Activated B cell treated with CpG ODN at 0.5 μM for 24 hours (primary cell): ENCODE results near the gene AFTPH. TPM values are rescaled to one million over a fixed set of nuclear protein-coding genes. Genes with fewer than 3 reads are reported as not detected.

Experiments used
- ATAC-seq: fragments of 200-7000 bp; cut with Tn5 transposase; one replicate; pipeline ENCODE4 v1.10.0; 2021; ENCODE audit warnings: low read depth, mild to moderate bottlenecking, moderate library complexity
- CTCF ChIA-PET: fragments of 350-600 bp; sonication (Branson Sonifier 250); formaldehyde crosslinking; loops from one replicate; lab custom pipeline; 2021; ENCODE audit warnings: antibody characterized with exemption; lab: Charles Lee
- POLR2A ChIA-PET: fragments of 350-600 bp; sonication (Branson Sonifier 250); formaldehyde crosslinking; loops from one replicate; lab custom pipeline; 2021; ENCODE audit warnings: antibody characterized with exemption; lab: Charles Lee
- DNase-seq: peaks from one replicate; pipeline ENCODE4 v3.0.0; 2022
- H3K27ac Mint-ChIP-seq: one replicate; pipeline ENCODE4 v1.8.0; 2020; ENCODE audit warnings: mixed read lengths
- H3K27me3 Mint-ChIP-seq: one replicate; pipeline ENCODE4 v1.8.0; 2021; ENCODE audit warnings: mixed read lengths
- H3K36me3 Mint-ChIP-seq: one replicate; pipeline ENCODE4 v1.8.0; 2021; ENCODE audit warnings: low read depth, mixed read lengths
- H3K4me1 Mint-ChIP-seq: one replicate; pipeline ENCODE4 v1.8.0; 2021; ENCODE audit warnings: mixed read lengths
- H3K4me3 Mint-ChIP-seq: one replicate; pipeline ENCODE4 v1.8.0; 2020; ENCODE audit warnings: mild to moderate bottlenecking, mixed read lengths
- H3K9me3 Mint-ChIP-seq: one replicate; pipeline ENCODE4 v1.8.0; 2020; ENCODE audit warnings: mixed read lengths
- CTCF ChIP-seq: fragments of 200-600 bp; IDR thresholded peaks from one replicate; pipeline ENCODE4 v1.8.0; 2022; ENCODE audit warnings: antibody characterized with exemption, mild to moderate bottlenecking
- intact Hi-C: fragments of 100-400 bp; cut with micrococcal nuclease; formaldehyde crosslinking; loops from one replicate; pipeline ENCODE4 v1.15.1; 2024
- total RNA-seq: library from RNA; stranded (reverse); gene quantifications from 2 replicates; pipeline ENCODE4 v1.2.3, GENCODE V29; 2022

AFTPH gene
- total RNA-seq, 1 donor from 2014 or later = 81.3 TPM

GRCh38 chr2:64613276-64613675 is 89.1 kb downstream of the AFTPH start:
- Mint-ChIP-seq H3K36me3 (no peaks in the 10 kb centered on the region), H3K9me3 (no peaks in the 10 kb centered on the region), H3K27ac (no peak overlapping the region), H3K4me1 (peaks cover 17% of the 10 kb centered on the region), H3K27me3 (no peaks in the 10 kb centered on the region), H3K4me3 (no peak overlapping the region)
- DNase-seq (no peak), ATAC-seq (no peak)
- ChIA-PET POLR2A (interaction anchor here (0.5 to 1.5 kb wide), 2 partner anchors 41 to 259 kb away, joined by 3 to 8 read pairs; partner anchors contain the start of gene SERTAD2), CTCF (no interaction called here)
- TF ChIP-seq CTCF = no peak
- intact Hi-C loops = no loop called here

DNA sequence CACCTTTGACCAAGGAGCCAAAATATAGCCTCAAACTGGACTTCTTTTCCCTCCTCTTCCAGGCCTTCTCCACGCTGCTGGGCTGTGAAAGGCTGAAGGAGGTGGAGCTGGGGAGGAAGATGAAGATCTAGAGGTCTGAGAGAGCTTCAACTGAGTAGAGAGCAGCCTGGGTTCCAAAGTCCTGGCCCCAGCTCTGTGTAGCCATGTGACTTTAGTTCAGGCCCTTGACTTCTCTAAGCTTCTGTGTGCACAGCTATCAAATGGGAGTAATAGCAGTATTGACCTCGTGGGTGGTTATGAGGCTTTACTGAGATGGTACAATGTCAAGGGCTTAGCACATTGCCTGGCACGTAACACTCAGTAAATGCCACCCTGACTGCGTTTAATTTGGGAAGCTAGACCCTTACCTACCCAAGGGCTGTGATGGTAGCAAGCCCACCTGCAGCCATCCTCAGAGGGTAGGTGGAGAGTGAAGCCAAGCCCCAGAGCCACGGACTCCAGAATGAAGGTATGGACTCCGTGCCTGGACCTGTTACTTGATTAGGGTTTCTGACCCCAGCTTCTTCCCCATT is 91.2 kb downstream of the AFTPH start:
- intact Hi-C loops = no loop called here
- peaks cover 6% of the 10 kb centered on the region for H3K4me1 Mint-ChIP-seq
- H3K9me3 Mint-ChIP-seq = no peaks in the 10 kb centered on the region
- POLR2A ChIA-PET = interaction anchor here (0.7 kb wide), 1 partner anchor 23 kb away, joined by 3 read pairs; no protein-coding TSS in a partner anchor
- no peak for DNase-seq
- no peak overlapping the region for H3K4me3 Mint-ChIP-seq
- H3K36me3 Mint-ChIP-seq = no peaks in the 10 kb centered on the region
- no peak for ATAC-seq
- no peak for TF ChIP-seq CTCF
- CTCF ChIA-PET = interaction anchor here (0.7 to 0.9 kb wide), 2 partner anchors 28 to 31 kb away, joined by 3 read pairs; no protein-coding TSS in a partner anchor
- no peak overlapping the region for H3K27ac Mint-ChIP-seq
- no peaks in the 10 kb centered on the region for H3K27me3 Mint-ChIP-seq

DNA sequence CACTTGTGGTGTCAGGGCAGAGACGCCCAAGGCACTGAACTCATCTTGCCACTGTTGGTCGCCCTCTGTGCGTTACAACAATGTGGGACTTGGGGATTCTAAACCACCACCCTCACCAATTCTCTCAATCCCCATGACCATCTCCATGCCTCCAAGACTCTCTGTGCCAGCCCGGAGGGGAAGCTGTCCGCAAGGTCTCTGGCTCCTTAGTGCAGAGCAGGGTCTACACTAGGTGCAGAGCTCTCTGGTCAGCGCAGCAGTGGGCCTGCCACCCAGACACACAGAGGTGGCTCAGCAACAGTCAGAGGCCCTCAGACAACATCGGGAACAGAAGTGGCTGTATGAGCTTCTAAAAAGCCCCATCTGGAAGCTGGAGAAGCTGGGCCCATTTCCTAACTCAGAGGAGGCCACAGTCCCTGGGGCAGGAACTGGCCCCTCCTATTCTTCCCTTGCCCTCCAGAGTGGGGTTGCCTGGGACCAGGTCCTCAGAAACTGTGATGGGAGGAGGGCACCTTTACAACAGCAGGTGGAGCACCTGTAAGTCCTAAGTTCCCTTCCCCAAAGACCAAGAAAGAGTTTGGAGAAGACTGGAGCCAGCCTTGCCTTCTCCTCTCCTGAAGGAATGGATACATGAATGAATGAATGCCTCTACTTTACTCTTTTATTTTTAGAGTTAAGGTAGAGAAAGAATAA is 91.9 kb downstream of the AFTPH start:
- no peak overlapping the region for H3K27ac Mint-ChIP-seq
- ATAC-seq (no peak), DNase-seq (no peak)
- H3K4me1 Mint-ChIP-seq = peaks cover 6% of the 10 kb centered on the region
- TF ChIP-seq CTCF = no peak
- no peaks in the 10 kb centered on the region for H3K27me3 Mint-ChIP-seq
- intact Hi-C loops = no loop called here
- POLR2A ChIA-PET = interaction anchor here (0.6 to 1.1 kb wide), 5 partner anchors 9 to 374 kb away, joined by 3 to 7 read pairs (median 4); no protein-coding TSS in a partner anchor
- H3K9me3 Mint-ChIP-seq = no peaks in the 10 kb centered on the region
- H3K4me3 Mint-ChIP-seq = no peak overlapping the region
- CTCF ChIA-PET = interaction anchor here (0.9 kb wide), 1 partner anchor 29 kb away, joined by 3 read pairs; no protein-coding TSS in a partner anchor
- H3K36me3 Mint-ChIP-seq = no peaks in the 10 kb centered on the region

- intact Hi-C loops = no loop called here
- no peak for ATAC-seq
- H3K4me3 Mint-ChIP-seq = no peak overlapping the region
- H3K9me3 Mint-ChIP-seq = no peaks in the 10 kb centered on the region
- no peak overlapping the region for H3K27ac Mint-ChIP-seq
- H3K27me3 Mint-ChIP-seq = no peaks in the 10 kb centered on the region
- H3K36me3 Mint-ChIP-seq = no peaks in the 10 kb centered on the region
- peaks cover 6% of the 10 kb centered on the region for H3K4me1 Mint-ChIP-seq
- POLR2A ChIA-PET = interaction anchor here (0.8 to 2.5 kb wide), 4 partner anchors 8 to 19 kb away, joined by 3 to 13 read pairs (median 6); no protein-coding TSS in a partner anchor
- CTCF ChIA-PET = interaction anchor here (0.7 to 2.0 kb wide), 5 partner anchors 10 to 287 kb away, joined by 3 to 5 read pairs (median 3); no protein-coding TSS in a partner anchor
- no peak for TF ChIP-seq CTCF
- DNase-seq = no peak
These were observed 93.6 kb downstream of the AFTPH start for GRCh38 chr2:64617631-64618151.

- intact Hi-C loops = no loop called here
- DNase-seq (no peak), ATAC-seq (no peak)
- Mint-ChIP-seq H3K4me1 (peaks cover 9% of the 10 kb centered on the region), H3K4me3 (no peak overlapping the region), H3K36me3 (no peaks in the 10 kb centered on the region), H3K27me3 (no peaks in the 10 kb centered on the region), H3K27ac (no peak overlapping the region), H3K9me3 (no peaks in the 10 kb centered on the region)
- CTCF ChIA-PET = interaction anchor here (1.1 to 1.4 kb wide), 2 partner anchors 9 to 14 kb away, joined by 3 to 4 read pairs; no protein-coding TSS in a partner anchor
- no peak for TF ChIP-seq CTCF
- POLR2A ChIA-PET = no interaction called here
These were observed 96.5 kb downstream of the AFTPH start for GRCh38 chr2:64620661-64621060.
